ENCODE measurements around the gene NEK11.

The NEK11 gene

GRCh38 chr3:131223373-131224289 lies 197.0 kb downstream of the NEK11 start:
- DNase-seq (ENCODE audit: low read depth, low spot score) = no peak

- no peak for DNase-seq (ENCODE audit: low read depth, low spot score)
These were observed 198.3 kb downstream of the NEK11 start for GRCh38 chr3:131224886-131225550.

- DNase-seq (ENCODE audit: low read depth, low spot score) = no peak
These were observed 201.8 kb downstream of the NEK11 start for GRCh38 chr3:131228522-131228921.

GRCh38 chr3:131231710-131232389 lies 205.2 kb downstream of the NEK11 start:
- DNase-seq (ENCODE audit: low read depth, low spot score) = no peak

GRCh38 chr3:131232711-131233267 lies 206.1 kb downstream of the NEK11 start:
- DNase-seq (ENCODE audit: low read depth, low spot score) = no peak

- DNase-seq (ENCODE audit: low read depth, low spot score) = no peak
These were observed 207.4 kb downstream of the NEK11 start for GRCh38 chr3:131233900-131234668.

- no peak for DNase-seq (ENCODE audit: low read depth, low spot score)
These were observed 209.7 kb downstream of the NEK11 start for GRCh38 chr3:131236421-131236820.

- no peak for DNase-seq (ENCODE audit: low read depth, low spot score)
These were observed 211.8 kb downstream of the NEK11 start for GRCh38 chr3:131238496-131238895.

- DNase-seq (ENCODE audit: low read depth, low spot score) = no peak
These were observed 212.6 kb downstream of the NEK11 start for GRCh38 chr3:131239267-131239666.

- DNase-seq (ENCODE audit: low read depth, low spot score) = no peak
These were observed 215.5 kb downstream of the NEK11 start for GRCh38 chr3:131242201-131242600.

GRCh38 chr3:131250466-131250865 lies 223.8 kb downstream of the NEK11 start:
- DNase-seq (ENCODE audit: low read depth, low spot score) = no peak

GRCh38 chr3:131260525-131260924 lies 233.8 kb downstream of the NEK11 start:
- no peak for DNase-seq (ENCODE audit: low read depth, low spot score)

- DNase-seq (ENCODE audit: low read depth, low spot score) = no peak
These were observed 234.4 kb downstream of the NEK11 start for GRCh38 chr3:131261104-131261503.

GRCh38 chr3:131275556-131275955 lies 248.9 kb downstream of the NEK11 start:
- DNase-seq (ENCODE audit: low read depth, low spot score) = no peak

- DNase-seq (ENCODE audit: low read depth, low spot score) = no peak
These were observed 251.3 kb downstream of the NEK11 start for GRCh38 chr3:131277836-131278497.

- DNase-seq (ENCODE audit: low read depth, low spot score) = no peak
These were observed 252.9 kb downstream of the NEK11 start for GRCh38 chr3:131279577-131279976.

GRCh38 chr3:131282379-131282778 lies 255.7 kb downstream of the NEK11 start:
- no peak for DNase-seq (ENCODE audit: low read depth, low spot score)

GRCh38 chr3:131282967-131283366 lies 256.3 kb downstream of the NEK11 start:
- no peak for DNase-seq (ENCODE audit: low read depth, low spot score)

GRCh38 chr3:131283862-131284261 lies 257.2 kb downstream of the NEK11 start:
- DNase-seq (ENCODE audit: low read depth, low spot score) = no peak

- no peak for DNase-seq (ENCODE audit: low read depth, low spot score)
These were observed 257.6 kb downstream of the NEK11 start for GRCh38 chr3:131284302-131284701.

GRCh38 chr3:131285456-131285855 lies 258.8 kb downstream of the NEK11 start:
- no peak for DNase-seq (ENCODE audit: low read depth, low spot score)
